Heart right ventricle (tissue), 16 donors: ENCODE measurements around the gene STXBP4. TPM values are rescaled to one million over a fixed set of nuclear protein-coding genes. Genes with fewer than 3 reads are reported as not detected.

Experiments used
- ATAC-seq, 8 donors: fragments of 200-7000 bp; cut with Tn5 transposase; one replicate each; pipeline ENCODE4 v1.9.1; 2020; ENCODE audit warnings: mild to moderate bottlenecking in 8 of 8, moderate library complexity in 8 of 8, moderate number of reproducible peaks in 1 of 8
- DNase-seq, 2 donors: peaks; one replicate each; pipeline ENCODE4 v3.0.0-alpha.2; 2020
- H3K27ac ChIP-seq, 10 donors: fragments of 200-600 bp; sonication (generic) in 2 of 10; one replicate each; pipeline versions ENCODE4 v1.5.0 to v1.8.0; 2020 to 2022; ENCODE audit warnings: mild to moderate bottlenecking in 3 of 10
- H3K27me3 ChIP-seq, 7 donors: fragments of 200-600 bp; one replicate each; pipeline ENCODE4 v1.8.0; 2021 to 2022; ENCODE audit warnings: mild to moderate bottlenecking in 2 of 7
- H3K36me3 ChIP-seq, 9 donors: fragments of 200-600 bp; sonication (generic) in 1 of 9; one replicate each; pipeline versions ENCODE4 v1.5.0 to v1.8.0; 2020 to 2022; ENCODE audit warnings: mild to moderate bottlenecking in 2 of 9
- H3K4me1 ChIP-seq, 9 donors: fragments of 200-600 bp; sonication (generic) in 1 of 9; one replicate each; pipeline versions ENCODE4 v1.5.0 to v1.8.0; 2020 to 2022; ENCODE audit warnings: mild to moderate bottlenecking in 4 of 9
- H3K4me3 ChIP-seq, 10 donors: fragments of 200-600 bp; sonication (generic) in 2 of 10; one replicate each; pipeline versions ENCODE4 v1.5.0 to v1.8.0; 2020 to 2022; ENCODE audit warnings: mild to moderate bottlenecking in 7 of 10, moderate library complexity in 2 of 10
- H3K9me3 ChIP-seq, 11 donors: fragments of 200-600 bp in 10 of 11; sonication (generic) in 2 of 11; one replicate each; pipeline versions ENCODE4 v1.5.0 to v1.8.0; 2013 to 2022; ENCODE audit warnings: mild to moderate bottlenecking in 2 of 11, control low read depth in 1 of 11, moderate library complexity in 1 of 11
- CTCF ChIP-seq, 9 donors: fragments of 200-600 bp; sonication (generic) in 2 of 9; IDR thresholded peaks; one replicate each; pipeline versions ENCODE4 v1.5.0 to v1.8.0; 2021 to 2022; ENCODE audit warnings: antibody characterized with exemption in 9 of 9, mild to moderate bottlenecking in 5 of 9, moderate library complexity in 1 of 9
- WGBS, 2 donors: extraction: QIAGEN DNeasy Blood & Tissue Kit; methylation state at CpG; one replicate each; pipeline ENCODE4 v1.1.7; 2013; ENCODE audit warnings: inconsistent platforms in 1 of 2; 5-methylcytosine and 5-hydroxymethylcytosine counted together
- intact Hi-C, 10 donors: fragments of 100-400 bp; cut with DNase I; formaldehyde crosslinking; loops; one replicate each; pipeline versions ENCODE4 v1.11.1 to v1.14.2; 2022
- polyA plus RNA-seq, 2 donors: library from polyadenylated mRNA; stranded (reverse); fragments of 200-250 nt; gene quantifications; one replicate each; pipeline ENCODE4 v1.2.3, GENCODE V29; 2013
- total RNA-seq, 10 donors: library from RNA; stranded (reverse); fragmentation: NEBNext Ultra II Directional in 3 of 10; extraction: Animal tissue kit (Norgen Biotek cat#: 25700) in 3 of 10; gene quantifications; one replicate each; pipeline versions ENCODE4 v1.2.1 to v1.2.4, GENCODE V29; 2021 to 2023
- donor health status: Arrhythmogenic right ventricular cardiomyopathy.
- donor health status: ischemic (EF 13 %, LVEDD 7.1; RV severe dilation, severe dysfunction).
- donor health status: healthy with polysubstance abuse.
- donor health status: DM: no; HTN: yes; CAD: no.
- donor health status: DM: no; HTN: no; CAD: no.
- donor health status: ischemic (EF 25% LVEDD 6.9; RV normal size, moderate dysfunction).
- donor health status: ischemic (EF 25% LVEDD 5.7; RV mildly dilated, moderate dysfunction).
- donor health status: healthy.
- donor health status: DM: yes; HTN: yes; CAD: no.
- donor health status: Ischemic cardiomyopathy.
- donor health status: ischemic (EF 35%, LVEDD 5.7; RV mildly dilated, moderate dysfunction).
- donor health status: nonischemic (EF 11% LVEDD 7.7; RV severe dilation, severe dysfunction).
- donor health status: DM: yes; HTN: yes; CAD: no.
- donor health status: PGD.
- donor health status: ischemic (EF 29% LVEDD 5.4; RV normal size, mild dysfunction).
- donor health status: nonischemic (EF 23%, LVEDD 6.1; RV moderate dilation, normal function).

STXBP4 gene
- total and polyA plus RNA-seq, 12 donors = 0.77 to 8.3 (median 5.0) TPM

DNA sequence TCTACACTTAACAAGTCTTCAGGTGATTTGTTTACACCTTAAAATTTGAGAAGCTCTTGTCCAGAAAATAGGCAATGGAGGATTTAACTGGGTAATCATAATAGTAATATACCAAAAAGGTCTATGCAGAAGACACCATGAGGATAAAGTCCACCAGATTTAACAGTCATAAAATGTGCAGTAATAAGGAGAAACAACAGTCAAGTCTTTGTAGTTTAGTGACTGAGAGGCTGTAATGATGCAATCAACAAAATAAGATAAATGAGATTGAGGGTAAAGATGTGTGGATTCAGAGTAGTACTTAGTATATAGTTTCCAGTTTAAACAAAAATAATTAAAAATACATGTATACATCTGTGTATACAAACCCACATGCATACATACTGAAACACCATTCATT lies 91.2 kb downstream of the STXBP4 start:
- no peak for TF ChIP-seq CTCF (IDR thresholded peaks at IDR 0.05)
- Histone ChIP-seq H3K4me3 (no peak overlapping the region), H3K27ac (no peak overlapping the region), H3K27me3 (no peaks in the 10 kb centered on the region), H3K4me1 (no peaks in the 10 kb centered on the region), H3K36me3 (no peaks in the 10 kb centered on the region), H3K9me3 (no peaks in the 10 kb centered on the region)
- DNase-seq (no peak), ATAC-seq (no peak)
- intact Hi-C loops = loop anchor here in 2 of 10 donors (5.0 to 10.0 kb wide), 3 partner anchors 235 to 285 kb away; no protein-coding TSS in a partner anchor

DNA sequence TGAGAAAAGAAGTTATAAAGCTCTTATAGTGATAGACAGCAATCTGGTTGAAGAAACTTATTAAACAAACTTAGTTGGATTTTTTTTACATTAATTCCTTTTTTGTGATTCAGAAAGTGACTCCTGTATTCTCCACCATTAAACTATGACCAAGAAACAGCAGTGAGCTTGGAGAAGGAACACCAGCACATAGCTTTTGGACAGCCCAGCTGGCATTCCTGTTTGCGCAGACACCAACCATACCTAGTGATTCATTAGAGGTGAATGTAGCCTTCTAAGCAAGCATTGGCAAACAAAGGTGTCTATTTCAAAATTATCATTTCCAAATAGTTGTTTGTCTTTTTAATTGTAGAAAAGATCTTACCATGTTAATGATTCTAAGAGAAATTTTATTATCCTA lies 94.4 kb downstream of the STXBP4 start:
- H3K27ac ChIP-seq = no peak overlapping the region
- DNase-seq = no peak
- no peak for ATAC-seq
- 97 to 98% methylated on average over 1 of the region's 1 CpG for WGBS, 2 donors
- intact Hi-C loops = no loop called here
- no peaks in the 10 kb centered on the region for H3K9me3 ChIP-seq
- no peak for TF ChIP-seq CTCF (IDR thresholded peaks at IDR 0.05)
- H3K4me3 ChIP-seq = no peak overlapping the region
- H3K4me1 ChIP-seq = no peaks in the 10 kb centered on the region
- H3K27me3 ChIP-seq = no peaks in the 10 kb centered on the region
- H3K36me3 ChIP-seq = no peaks in the 10 kb centered on the region

- no peak for DNase-seq
Measured at GRCh38 chr17:55063885-55064874, 95.6 kb downstream of the STXBP4 start.

More at GRCh38 chr17:55063885-55064874, 95.6 kb downstream of the STXBP4 start:
- Histone ChIP-seq H3K4me1 (no peaks in the 10 kb centered on the region), H3K36me3 (no peaks in the 10 kb centered on the region), H3K9me3 (no peaks in the 10 kb centered on the region), H3K27me3 (no peaks in the 10 kb centered on the region), H3K4me3 (no peak overlapping the region), H3K27ac (no peak overlapping the region)
- TF ChIP-seq CTCF (IDR thresholded peaks at IDR 0.05) = no peak
- no peak for ATAC-seq
- intact Hi-C loops = no loop called here
- WGBS, 2 donors = 92 to 94% methylated on average over 16 of the region's 16 CpGs
